Mesothelial cell of epicardium (in vitro differentiated cells): ENCODE results near the gene FSTL5. TPM values are rescaled to one million over a fixed set of nuclear protein-coding genes. Genes with fewer than 3 reads are reported as not detected.

Source experiments
- DNase-seq, 2 experiments: peaks; one replicate each; pipeline ENCODE4 v3.0.0; 2021; ENCODE audit warnings: low spot score in 2 of 2; ENCODE audit not compliant: unreplicated experiment in 2 of 2
- H3K27ac Mint-ChIP-seq: 2 replicates; pipeline ENCODE4 v1.8.0; 2021; ENCODE audit warnings: mixed read lengths
- H3K27me3 Mint-ChIP-seq: 2 replicates; pipeline ENCODE4 v1.8.0; 2021; ENCODE audit warnings: low read depth, mixed read lengths
- H3K36me3 Mint-ChIP-seq: 2 replicates; pipeline ENCODE4 v1.8.0; 2021; ENCODE audit warnings: mixed read lengths
- H3K4me1 Mint-ChIP-seq: 2 replicates; pipeline ENCODE4 v1.8.0; 2021; ENCODE audit warnings: mixed read lengths
- H3K4me3 Mint-ChIP-seq: 2 replicates; pipeline ENCODE4 v1.8.0; 2021; ENCODE audit warnings: mild to moderate bottlenecking, moderate library complexity, mixed read lengths
- H3K9me3 Mint-ChIP-seq: 2 replicates; pipeline ENCODE4 v1.8.0; 2021; ENCODE audit warnings: mixed read lengths
- CTCF ChIP-seq: fragments of 200-600 bp; sonication (generic); IDR thresholded peaks from one replicate; pipeline ENCODE4 v1.5.0; 2021; ENCODE audit warnings: antibody characterized with exemption; ENCODE audit not compliant: unreplicated experiment
- total RNA-seq: library from RNA; stranded (reverse); gene quantifications from 3 replicates; pipeline ENCODE4 v1.2.1, GENCODE V29; 2021

The FSTL5 gene
- total RNA-seq, 1 donor from 2014 or later, result 0.04 TPM

- peaks cover 7% of the 10 kb centered on the region for H3K9me3 Mint-ChIP-seq
- no peak for TF ChIP-seq CTCF
- H3K4me1 Mint-ChIP-seq, result no peaks in the 10 kb centered on the region
- no peak for DNase-seq
- no peak overlapping the region for H3K4me3 Mint-ChIP-seq
- no peaks in the 10 kb centered on the region for H3K27me3 Mint-ChIP-seq
- no peaks in the 10 kb centered on the region for H3K36me3 Mint-ChIP-seq
- no peak overlapping the region for H3K27ac Mint-ChIP-seq
Measured at GRCh38 chr4:161601011-161601410, 562.8 kb downstream of the FSTL5 start.

- H3K4me1 Mint-ChIP-seq, result peaks cover 6% of the 10 kb centered on the region
- H3K27ac Mint-ChIP-seq, result no peak overlapping the region
- H3K9me3 Mint-ChIP-seq, result peaks cover 12% of the 10 kb centered on the region
- DNase-seq, result no peak
- no peaks in the 10 kb centered on the region for H3K36me3 Mint-ChIP-seq
- no peak for TF ChIP-seq CTCF
- H3K4me3 Mint-ChIP-seq, result no peak overlapping the region
- H3K27me3 Mint-ChIP-seq, result no peaks in the 10 kb centered on the region
Measured at GRCh38 chr4:161595230-161595771, 568.5 kb downstream of the FSTL5 start.

GRCh38 chr4:161585011-161585410 lies 578.8 kb downstream of the FSTL5 start:
- Mint-ChIP-seq H3K4me3 (no peak overlapping the region), H3K36me3 (no peaks in the 10 kb centered on the region), H3K4me1 (peaks cover 16% of the 10 kb centered on the region), H3K27ac (no peak overlapping the region), H3K9me3 (peaks cover 5% of the 10 kb centered on the region), H3K27me3 (peaks cover 11% of the 10 kb centered on the region)
- TF ChIP-seq CTCF, result no peak
- DNase-seq, result no peak

GRCh38 chr4:161583549-161583948 lies 580.3 kb downstream of the FSTL5 start:
- H3K27me3 Mint-ChIP-seq, result peaks cover 11% of the 10 kb centered on the region

GRCh38 chr4:161581262-161582230 lies 582.3 kb downstream of the FSTL5 start:
- no peak overlapping the region for H3K27ac Mint-ChIP-seq
- H3K4me1 Mint-ChIP-seq, result peaks cover 31% of the 10 kb centered on the region
- peaks cover 11% of the 10 kb centered on the region for H3K27me3 Mint-ChIP-seq
- H3K36me3 Mint-ChIP-seq, result no peaks in the 10 kb centered on the region
- DNase-seq, result no peak
- peaks cover 3% of the 10 kb centered on the region for H3K9me3 Mint-ChIP-seq
- no peak overlapping the region for H3K4me3 Mint-ChIP-seq
- TF ChIP-seq CTCF, result no peak

More at GRCh38 chr4:161583549-161583948, 580.3 kb downstream of the FSTL5 start:
- Mint-ChIP-seq H3K4me3 (no peak overlapping the region), H3K36me3 (no peaks in the 10 kb centered on the region), H3K4me1 (peaks cover 16% of the 10 kb centered on the region), H3K27ac (no peak overlapping the region), H3K9me3 (no peaks in the 10 kb centered on the region)
- no peak for DNase-seq
- TF ChIP-seq CTCF, result no peak
